Activated T-helper 1 cell treated with anti-CD3 and anti-CD28 coated beads, Interleukin-12 subunit alpha, Interleukin-12 subunit beta, Interleukin-2, Interleukin-4 antibody, amounts not matched to agents 30 ng/mL and 10 ng/mL and 1 ng/mL, durations not matched to agents 14 hours and 24 hours and 36 hours (primary cell): Measurements from ENCODE around the gene COL5A1. TPM values are rescaled to one million over a fixed set of nuclear protein-coding genes. Genes with fewer than 3 reads are reported as not detected.
"Not testable (repeated sequence)": the region's sequence is repeated elsewhere in the genome, so short reads cannot be mapped to it uniquely, and the experiment has no call there.

Experiments used
- DNase-seq: peaks from one replicate; pipeline ENCODE4 v3.0.0; 2021; ENCODE audit warnings: low spot score
- H3K27ac Mint-ChIP-seq: one replicate; pipeline ENCODE4 v1.8.0; 2021; ENCODE audit warnings: mild to moderate bottlenecking, mixed read lengths
- H3K27me3 Mint-ChIP-seq: one replicate; pipeline ENCODE4 v1.8.0; 2022; ENCODE audit warnings: mild to moderate bottlenecking, moderate library complexity, mixed read lengths; ENCODE audit not compliant: insufficient read depth
- H3K36me3 Mint-ChIP-seq: one replicate; pipeline ENCODE4 v1.8.0; 2021; ENCODE audit warnings: low read depth, mixed read lengths
- H3K4me1 Mint-ChIP-seq: one replicate; pipeline ENCODE4 v1.8.0; 2021; ENCODE audit warnings: low read depth, mixed read lengths
- H3K4me3 Mint-ChIP-seq: one replicate; pipeline ENCODE4 v1.8.0; 2021; ENCODE audit warnings: mild to moderate bottlenecking, moderate library complexity, mixed read lengths
- H3K9me3 Mint-ChIP-seq: one replicate; pipeline ENCODE4 v1.8.0; 2021; ENCODE audit warnings: mixed read lengths
- intact Hi-C: fragments of 100-400 bp; cut with micrococcal nuclease; formaldehyde crosslinking; loops from one replicate; pipeline ENCODE4 v1.15.1; 2024
- total RNA-seq: library from RNA; stranded (reverse); gene quantifications from 2 replicates; pipeline ENCODE4 v1.2.3, GENCODE V29; 2022

The COL5A1 gene
- total RNA-seq, 1 donor from 2014 or later: not detected

DNA sequence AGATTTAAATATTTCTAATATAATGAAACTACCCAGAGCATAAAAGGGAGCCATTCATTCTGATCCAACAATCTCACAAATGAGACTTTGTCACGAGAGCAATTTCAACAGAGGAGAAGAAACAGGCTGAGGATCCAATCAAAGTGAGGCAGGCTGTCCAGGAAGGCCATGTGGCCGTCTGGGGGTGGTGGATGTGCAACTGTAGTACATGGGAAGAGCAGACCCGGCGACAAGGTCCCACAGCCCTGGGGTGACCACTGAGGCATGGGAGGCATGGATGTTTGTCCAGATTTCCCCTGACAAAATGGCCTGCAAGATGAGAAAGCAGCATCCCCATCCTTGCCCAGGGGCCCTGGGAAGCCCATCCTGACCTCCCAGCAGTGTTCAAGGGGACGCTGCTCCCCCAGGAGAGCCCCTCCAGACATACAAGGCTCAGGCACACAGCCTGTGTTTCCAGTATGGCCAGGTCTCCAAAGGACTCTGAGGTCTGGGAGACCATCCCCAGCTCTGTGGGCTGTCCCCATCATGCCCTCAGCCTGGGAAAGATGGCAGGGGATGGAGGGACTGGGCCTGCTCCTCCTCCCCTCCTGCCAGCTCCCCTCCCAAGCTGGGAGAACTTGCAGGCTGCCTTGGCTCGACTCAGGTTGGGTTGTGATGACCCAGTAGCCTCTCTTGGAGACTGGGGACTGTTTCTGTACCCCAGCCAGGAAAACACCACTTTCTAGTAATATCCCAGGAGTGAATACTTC, 211.5 kb downstream of the COL5A1 start:
- intact Hi-C loops: no loop called here
- H3K27me3 Mint-ChIP-seq: no peaks in the 10 kb centered on the region
- no peak for DNase-seq
- peaks cover 7% of the 10 kb centered on the region for H3K9me3 Mint-ChIP-seq
- no peak overlapping the region for H3K4me3 Mint-ChIP-seq
- H3K27ac Mint-ChIP-seq: no peak overlapping the region
- no peaks in the 10 kb centered on the region for H3K36me3 Mint-ChIP-seq
- peaks cover 4% of the 10 kb centered on the region for H3K4me1 Mint-ChIP-seq

DNA sequence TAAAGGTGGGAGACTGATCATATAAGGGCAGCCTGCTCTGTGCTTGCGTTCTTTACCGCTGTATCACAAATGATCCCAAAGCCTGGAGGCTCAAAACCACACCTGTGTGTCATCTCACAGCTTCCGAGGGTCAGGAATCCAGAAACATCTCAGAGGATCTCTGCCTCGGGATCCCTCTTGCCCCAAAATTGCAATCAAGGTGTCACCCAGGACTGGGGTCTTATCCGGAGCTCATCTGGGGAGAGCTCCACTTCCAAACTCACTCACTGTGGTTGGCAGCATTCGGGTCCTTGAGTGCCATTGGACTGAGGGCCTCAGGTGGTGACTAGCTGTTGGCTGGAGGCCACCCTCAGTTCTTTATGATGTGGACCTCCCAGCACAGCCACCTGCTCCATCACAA, 212.3 kb downstream of the COL5A1 start:
- H3K9me3 Mint-ChIP-seq: peaks cover 7% of the 10 kb centered on the region
- intact Hi-C loops: no loop called here
- no peak for DNase-seq
- no peak overlapping the region for H3K4me3 Mint-ChIP-seq
- no peaks in the 10 kb centered on the region for H3K27me3 Mint-ChIP-seq
- H3K4me1 Mint-ChIP-seq: peaks cover 10% of the 10 kb centered on the region
- H3K27ac Mint-ChIP-seq: no peak overlapping the region
- H3K36me3 Mint-ChIP-seq: no peaks in the 10 kb centered on the region

DNA sequence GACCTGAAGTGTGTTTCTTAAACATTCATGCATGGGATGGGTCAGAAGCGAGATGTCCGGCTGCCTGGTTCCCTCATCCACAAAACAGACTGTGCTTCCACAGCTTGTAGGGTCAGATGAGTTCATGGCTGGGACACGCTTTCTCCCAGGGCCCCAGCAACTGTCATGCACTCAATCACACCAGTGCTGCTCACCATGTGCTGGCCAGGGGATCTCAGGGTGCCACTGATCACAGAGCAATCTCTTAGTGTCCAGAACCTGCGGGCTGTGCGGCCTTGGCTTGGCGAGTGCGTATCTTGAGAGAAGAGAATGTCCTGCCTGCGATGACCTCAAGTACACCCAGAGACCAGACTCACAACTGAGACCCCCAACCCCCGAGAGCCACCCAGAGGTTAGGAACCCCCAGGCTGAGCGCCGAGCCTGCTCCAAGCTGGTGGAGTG, 213.0 kb downstream of the COL5A1 start:
- Mint-ChIP-seq H3K36me3 (no peaks in the 10 kb centered on the region), H3K4me1 (peaks cover 10% of the 10 kb centered on the region), H3K4me3 (no peak overlapping the region), H3K9me3 (peaks cover 7% of the 10 kb centered on the region), H3K27ac (no peak overlapping the region), H3K27me3 (no peaks in the 10 kb centered on the region)
- no peak for DNase-seq
- intact Hi-C loops: no loop called here

DNA sequence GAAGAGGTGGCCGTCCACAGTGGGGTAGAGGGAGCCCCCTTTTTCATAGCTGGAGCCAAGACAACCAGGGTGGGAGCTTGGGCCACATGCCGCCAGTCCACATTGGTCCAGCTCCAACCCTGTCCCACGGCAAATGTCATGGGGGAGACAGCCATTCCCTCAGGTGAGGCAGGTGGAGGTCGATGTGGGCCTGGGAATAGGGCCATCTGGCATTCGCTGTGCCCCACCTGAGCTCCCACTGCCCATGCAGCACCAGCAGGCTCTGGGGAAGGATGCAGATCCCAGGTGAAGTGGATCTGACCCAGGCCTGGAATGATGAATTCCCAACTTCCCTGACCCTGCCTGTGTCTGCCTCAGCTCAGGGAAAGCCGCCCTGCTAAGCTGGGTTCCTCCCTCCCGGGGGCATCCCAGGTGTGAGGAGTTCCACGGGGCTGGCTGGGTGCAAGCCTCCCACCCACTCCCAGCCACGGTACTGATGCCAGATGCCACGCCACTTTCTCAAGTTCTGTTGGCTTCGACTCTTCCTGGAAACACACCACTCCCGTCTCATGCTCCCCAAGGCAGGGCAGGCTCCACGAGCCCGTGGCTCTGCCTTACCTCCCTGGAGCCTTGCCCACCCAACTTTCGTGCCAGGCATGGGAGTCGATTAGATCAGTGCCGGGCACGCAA, 213.8 kb downstream of the COL5A1 start:
- H3K4me1 Mint-ChIP-seq: peaks cover 10% of the 10 kb centered on the region

DNA sequence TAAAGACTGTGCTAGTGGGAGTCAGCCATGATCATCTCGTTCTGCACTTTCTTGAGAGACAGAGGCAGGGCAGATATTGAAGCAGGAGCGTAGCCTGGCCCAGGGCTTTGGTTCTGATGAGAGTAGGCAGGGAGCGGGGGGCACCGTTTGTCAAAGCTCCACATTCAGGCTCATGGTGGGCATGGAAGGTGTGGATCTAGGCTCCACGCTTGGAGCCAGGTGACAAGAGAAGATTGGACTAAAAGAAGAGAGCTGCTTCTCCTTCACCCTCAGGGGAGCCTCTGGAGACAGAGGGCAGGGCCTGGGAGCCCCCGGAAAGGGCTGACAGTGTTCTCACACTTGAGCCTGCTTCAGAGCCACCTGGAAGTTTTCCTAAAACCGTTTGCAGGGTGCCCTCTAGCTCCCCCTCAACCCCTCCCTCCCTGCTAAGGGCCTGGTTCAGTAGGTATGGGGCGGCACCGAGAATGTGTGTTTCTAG, 214.3 kb downstream of the COL5A1 start:
- Mint-ChIP-seq H3K27ac (no peak overlapping the region), H3K9me3 (peaks cover 7% of the 10 kb centered on the region), H3K36me3 (no peaks in the 10 kb centered on the region), H3K4me1 (peaks cover 10% of the 10 kb centered on the region), H3K4me3 (no peak overlapping the region), H3K27me3 (no peaks in the 10 kb centered on the region)
- intact Hi-C loops: no loop called here
- DNase-seq: no peak

More for the DNA sequence above, 213.8 kb downstream of the COL5A1 start:
- peaks cover 7% of the 10 kb centered on the region for H3K9me3 Mint-ChIP-seq
- H3K27ac Mint-ChIP-seq: no peak overlapping the region
- DNase-seq: no peak
- no peaks in the 10 kb centered on the region for H3K36me3 Mint-ChIP-seq
- H3K27me3 Mint-ChIP-seq: no peaks in the 10 kb centered on the region
- intact Hi-C loops: no loop called here
- no peak overlapping the region for H3K4me3 Mint-ChIP-seq

DNA sequence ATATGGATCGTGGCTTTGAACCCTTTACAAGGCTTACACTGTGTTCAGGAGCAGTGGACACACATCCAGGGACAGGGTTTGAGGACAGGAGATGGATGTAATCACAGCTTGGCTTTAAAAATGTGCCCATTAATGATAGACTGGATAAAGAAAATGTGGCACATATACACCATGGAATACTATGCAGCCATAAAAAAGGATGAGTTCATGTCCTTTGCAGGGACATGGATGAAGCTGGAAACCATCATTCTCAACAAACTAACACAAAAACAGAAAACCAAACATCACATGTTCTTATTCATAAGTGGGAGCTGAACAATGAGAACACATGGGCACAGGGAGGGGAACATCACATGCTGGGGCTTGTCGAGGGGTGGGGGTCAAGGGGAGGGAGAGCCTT, 215.8 kb downstream of the COL5A1 start:
- intact Hi-C loops, H3K36me3 Mint-ChIP-seq, H3K4me3 Mint-ChIP-seq, H3K9me3 Mint-ChIP-seq, DNase-seq, H3K27me3 Mint-ChIP-seq: not testable (repeated sequence)
- H3K27ac Mint-ChIP-seq: peak overlapping the region; percentile 52
- peaks cover 10% of the 10 kb centered on the region for H3K4me1 Mint-ChIP-seq

DNA sequence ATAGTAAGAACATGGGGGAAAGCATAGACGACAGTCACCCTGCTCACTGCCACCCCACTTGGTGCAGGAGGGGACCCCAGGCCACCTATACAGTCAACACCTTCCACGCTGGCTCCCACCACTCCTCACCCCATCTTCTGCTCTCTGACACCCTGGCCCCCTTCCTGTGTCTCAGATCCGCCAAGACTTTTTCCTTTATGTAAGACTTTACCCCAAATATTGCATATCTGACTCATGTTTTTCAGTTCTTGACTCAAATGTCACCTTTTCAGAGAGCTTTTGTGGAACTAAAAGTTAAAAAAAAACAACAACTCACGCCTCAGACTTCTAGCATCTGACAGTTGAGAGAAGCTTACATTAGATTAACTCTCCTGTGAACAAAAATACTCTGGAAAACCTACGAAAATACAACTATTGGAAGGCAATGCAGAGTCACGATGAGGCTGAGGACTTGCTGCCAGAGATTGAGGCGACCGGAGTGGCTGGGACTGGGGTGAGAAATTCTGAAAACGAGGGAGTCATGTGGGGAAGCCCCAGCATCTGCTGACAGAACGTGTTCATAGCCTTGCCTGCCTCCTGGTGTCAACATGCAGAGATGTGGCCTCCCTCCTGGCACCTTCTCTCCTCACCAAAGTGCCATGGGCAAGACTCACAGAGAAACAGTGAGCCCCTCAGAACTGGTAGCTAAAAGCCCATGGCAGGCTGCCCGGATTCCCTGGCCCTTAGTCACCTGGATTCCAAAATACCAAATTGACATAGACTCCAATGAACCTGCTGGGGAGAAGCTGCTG, 216.6 kb downstream of the COL5A1 start:
- H3K27me3 Mint-ChIP-seq: no peaks in the 10 kb centered on the region
- intact Hi-C loops: loop anchor here (1.0 kb wide), 1 partner anchor 160 kb away; no protein-coding TSS in a partner anchor
- DNase-seq: peak; percentile 8
- peak overlapping the region; percentile 86 for H3K27ac Mint-ChIP-seq
- no peaks in the 10 kb centered on the region for H3K36me3 Mint-ChIP-seq
- H3K4me3 Mint-ChIP-seq: peak overlapping the region; percentile 40
- peaks cover 10% of the 10 kb centered on the region for H3K4me1 Mint-ChIP-seq
- H3K9me3 Mint-ChIP-seq: peaks cover 7% of the 10 kb centered on the region

DNA sequence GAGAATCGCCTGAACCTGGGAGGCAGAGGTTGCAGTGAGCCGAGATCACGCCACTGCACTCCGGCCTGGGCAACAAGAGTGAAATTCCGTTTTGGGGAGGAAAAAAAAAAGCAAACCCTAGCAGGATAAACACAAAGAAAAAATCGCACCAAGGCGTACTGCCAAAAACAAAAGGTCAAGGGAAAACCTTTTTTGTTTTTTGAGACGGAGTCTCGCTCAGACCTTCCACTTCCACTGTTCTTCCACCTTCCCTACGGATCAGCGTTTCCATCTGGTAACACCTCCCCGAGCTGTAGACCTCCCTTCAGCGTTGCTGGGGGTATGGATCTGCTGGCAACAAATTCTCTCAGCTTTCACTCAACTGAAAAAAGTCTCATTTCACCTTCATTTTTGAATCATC, 218.9 kb downstream of the COL5A1 start:
- Mint-ChIP-seq H3K4me3 (no peak overlapping the region), H3K36me3 (no peaks in the 10 kb centered on the region), H3K9me3 (peaks cover 7% of the 10 kb centered on the region), H3K27me3 (no peaks in the 10 kb centered on the region), H3K4me1 (peaks cover 10% of the 10 kb centered on the region), H3K27ac (no peak overlapping the region)
- no peak for DNase-seq
- intact Hi-C loops: no loop called here

DNA sequence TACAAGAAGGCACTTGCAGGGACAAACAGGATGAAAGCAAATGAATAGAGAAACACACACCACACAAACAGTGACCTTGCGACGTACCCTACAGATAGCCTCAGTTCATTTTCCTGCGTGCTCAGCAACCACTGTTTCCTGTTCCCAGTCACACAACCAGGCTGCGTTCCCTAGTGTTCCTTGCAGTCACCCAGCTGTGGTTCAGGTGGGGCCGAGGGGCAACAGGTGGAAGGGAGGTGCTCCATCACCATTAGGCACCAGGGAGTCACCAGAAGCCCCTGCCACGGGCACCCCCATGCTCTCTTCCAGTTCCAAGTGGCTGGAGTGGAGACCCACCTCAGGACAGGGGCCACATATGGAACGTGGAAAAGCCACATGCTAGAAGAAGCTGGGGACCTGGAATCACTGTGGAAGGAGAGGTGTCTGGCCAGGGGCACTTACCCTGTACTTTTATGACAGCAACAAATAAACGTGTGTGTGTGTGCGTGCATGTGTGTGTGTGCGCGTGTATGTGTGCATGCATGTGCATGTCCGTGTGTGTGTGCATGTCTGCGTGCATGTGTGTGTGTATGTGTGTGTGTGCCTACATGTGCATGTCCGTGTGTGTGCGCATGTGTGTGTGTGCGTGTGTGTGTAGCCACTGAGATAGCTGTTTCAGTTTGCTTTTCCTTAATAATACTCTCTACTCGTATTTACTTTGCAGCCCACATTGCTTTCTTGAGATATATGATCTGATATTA, 220.2 kb downstream of the COL5A1 start:
- Mint-ChIP-seq H3K36me3 (no peaks in the 10 kb centered on the region), H3K27me3 (no peaks in the 10 kb centered on the region), H3K27ac (no peak overlapping the region), H3K4me1 (peaks cover 10% of the 10 kb centered on the region), H3K4me3 (no peak overlapping the region), H3K9me3 (peaks cover 7% of the 10 kb centered on the region)
- no peak for DNase-seq
- intact Hi-C loops: no loop called here

DNA sequence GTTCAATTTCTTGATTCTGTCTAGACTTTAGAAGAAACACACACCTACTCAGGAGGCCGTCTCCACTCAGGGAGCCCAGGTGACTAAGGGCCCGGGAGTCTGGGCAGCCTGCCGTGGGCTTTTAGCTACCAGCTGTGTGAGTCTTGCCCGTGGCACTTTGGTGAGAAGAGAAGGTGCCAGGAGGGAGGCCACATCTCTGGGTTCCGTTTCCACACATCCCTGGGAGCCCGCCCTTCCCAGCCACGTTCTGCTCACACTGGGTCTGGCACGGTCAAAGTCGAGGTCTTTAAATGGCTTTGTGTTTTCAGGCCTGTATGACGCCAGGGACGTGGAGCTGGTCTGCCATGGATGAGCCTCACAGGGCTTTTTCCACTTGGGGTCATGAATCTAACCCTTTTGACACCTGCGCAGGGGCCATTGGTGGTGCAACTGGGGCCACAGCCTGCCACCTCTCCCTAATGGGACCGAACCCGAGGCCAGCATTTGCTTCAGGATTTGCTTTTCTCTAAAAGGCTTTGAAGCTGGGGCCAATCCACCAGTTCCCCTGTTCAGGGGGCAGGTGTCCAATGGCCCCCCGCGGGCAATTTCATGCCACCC, 221.8 kb downstream of the COL5A1 start:
- no peak for DNase-seq
- Mint-ChIP-seq H3K36me3 (no peaks in the 10 kb centered on the region), H3K4me1 (peaks cover 3% of the 10 kb centered on the region), H3K27ac (no peak overlapping the region), H3K4me3 (no peak overlapping the region), H3K27me3 (no peaks in the 10 kb centered on the region), H3K9me3 (no peaks in the 10 kb centered on the region)
- intact Hi-C loops: no loop called here

DNA sequence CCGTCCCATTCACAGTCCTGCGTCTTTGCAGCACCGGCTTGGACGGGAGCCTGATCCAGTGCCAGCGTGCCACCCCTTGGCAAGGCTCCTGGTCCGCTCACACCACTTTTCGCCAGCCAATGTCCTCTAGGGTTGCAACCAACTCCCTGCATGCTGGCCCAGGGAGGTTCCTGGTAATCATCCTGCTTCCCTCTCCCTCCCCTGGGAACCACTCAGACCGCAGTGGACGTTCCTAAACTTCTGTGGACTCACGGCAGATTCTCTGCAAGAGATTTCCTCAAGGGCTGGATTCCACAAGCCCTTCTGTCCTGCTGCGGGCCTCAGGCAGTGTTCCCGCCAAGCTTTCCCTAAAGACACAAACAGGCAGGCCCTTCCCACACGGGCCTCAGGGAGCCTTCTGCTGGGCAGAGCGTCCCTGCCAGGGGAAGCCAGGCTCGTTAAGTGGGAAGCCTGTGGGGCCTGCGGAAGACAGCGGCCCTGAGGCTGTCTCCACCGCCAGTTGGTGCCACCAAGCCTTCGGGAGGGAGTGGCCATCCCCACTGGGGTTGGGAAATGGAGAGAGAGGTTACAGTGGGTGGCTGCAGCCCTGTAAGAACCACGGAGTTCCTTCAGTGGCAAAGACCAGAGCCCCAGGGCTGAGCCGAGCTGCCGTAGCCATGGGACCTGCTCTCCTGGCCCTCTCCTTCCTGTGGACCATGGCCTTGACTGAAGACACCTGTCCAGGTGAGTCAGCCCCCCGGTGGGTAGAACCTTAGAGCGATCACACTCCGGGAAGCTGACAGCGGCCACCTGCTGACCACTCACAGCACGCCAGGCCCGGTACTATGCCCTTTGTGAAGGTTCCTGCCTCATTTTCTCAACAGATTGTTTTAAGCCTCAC, 222.6 kb downstream of the COL5A1 start:
- Mint-ChIP-seq H3K27ac (no peak overlapping the region), H3K27me3 (no peaks in the 10 kb centered on the region)
- intact Hi-C loops: no loop called here

More for the DNA sequence above, 222.6 kb downstream of the COL5A1 start:
- no peaks in the 10 kb centered on the region for H3K4me1 Mint-ChIP-seq
- no peaks in the 10 kb centered on the region for H3K9me3 Mint-ChIP-seq
- no peak overlapping the region for H3K4me3 Mint-ChIP-seq
- H3K36me3 Mint-ChIP-seq: no peaks in the 10 kb centered on the region
- no peak for DNase-seq
